ENCODE results near the gene ASIC3.

DNA sequence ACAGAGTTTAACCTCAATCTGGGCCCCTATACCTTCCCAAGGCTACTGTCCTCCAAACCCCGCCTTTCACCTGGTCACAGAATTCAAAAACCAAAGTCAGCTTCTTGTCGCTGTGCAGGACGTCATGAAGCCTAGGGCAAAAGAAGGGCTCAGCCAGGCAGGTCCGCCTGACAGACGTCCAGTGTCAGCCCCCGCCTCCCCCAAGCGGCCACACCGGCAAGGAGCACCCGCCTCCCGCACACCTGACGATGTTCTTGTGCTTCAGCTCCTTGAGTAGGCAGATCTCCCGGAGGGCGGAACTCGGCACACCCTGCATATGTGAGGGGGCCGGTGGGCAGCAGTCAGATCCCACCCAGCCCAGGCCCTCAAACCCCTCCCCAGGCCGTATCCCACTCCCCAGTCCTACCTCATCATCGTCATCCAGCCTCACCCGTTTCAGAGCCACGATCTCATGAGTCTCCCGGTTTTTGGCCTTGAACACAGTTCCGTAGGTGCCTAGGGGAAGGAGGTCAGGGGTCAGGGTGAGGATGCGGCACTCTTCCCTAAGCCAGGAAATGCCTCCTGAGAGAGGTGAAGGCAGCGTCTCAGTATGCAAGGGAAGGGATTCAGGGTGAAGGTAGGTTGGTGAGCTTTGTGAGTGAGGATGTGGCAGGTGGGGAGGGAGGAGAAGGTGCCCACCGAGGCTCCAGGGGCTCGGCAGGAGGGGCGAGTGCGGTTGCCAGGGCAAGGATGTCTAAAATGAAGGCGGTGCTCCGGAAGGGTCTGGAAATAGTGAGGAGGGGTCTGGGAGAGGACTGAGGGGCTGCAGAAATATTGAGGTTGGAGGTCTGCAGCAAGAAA is 8.6 kb downstream of the ASIC3 start:
- TF ChIP-seq, protein P1, sequence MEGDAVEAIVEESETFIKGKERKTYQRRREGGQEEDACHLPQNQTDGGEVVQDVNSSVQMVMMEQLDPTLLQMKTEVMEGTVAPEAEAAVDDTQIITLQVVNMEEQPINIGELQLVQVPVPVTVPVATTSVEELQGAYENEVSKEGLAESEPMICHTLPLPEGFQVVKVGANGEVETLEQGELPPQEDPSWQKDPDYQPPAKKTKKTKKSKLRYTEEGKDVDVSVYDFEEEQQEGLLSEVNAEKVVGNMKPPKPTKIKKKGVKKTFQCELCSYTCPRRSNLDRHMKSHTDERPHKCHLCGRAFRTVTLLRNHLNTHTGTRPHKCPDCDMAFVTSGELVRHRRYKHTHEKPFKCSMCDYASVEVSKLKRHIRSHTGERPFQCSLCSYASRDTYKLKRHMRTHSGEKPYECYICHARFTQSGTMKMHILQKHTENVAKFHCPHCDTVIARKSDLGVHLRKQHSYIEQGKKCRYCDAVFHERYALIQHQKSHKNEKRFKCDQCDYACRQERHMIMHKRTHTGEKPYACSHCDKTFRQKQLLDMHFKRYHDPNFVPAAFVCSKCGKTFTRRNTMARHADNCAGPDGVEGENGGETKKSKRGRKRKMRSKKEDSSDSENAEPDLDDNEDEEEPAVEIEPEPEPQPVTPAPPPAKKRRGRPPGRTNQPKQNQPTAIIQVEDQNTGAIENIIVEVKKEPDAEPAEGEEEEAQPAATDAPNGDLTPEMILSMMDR (IDR thresholded peaks at IDR 0.05) = peak in 1 of 5 experiments; percentile 21
- TF ChIP-seq POLR2AphosphoS5 (IDR thresholded peaks at IDR 0.05) = no peak
- TF ChIP-seq POLR2A (IDR thresholded peaks at IDR 0.05) = no peak
- TF ChIP-seq EP300 (IDR thresholded peaks at IDR 0.05; ENCODE audit: low read depth) = no peak

All from transverse colon (tissue), 4 donors.